Ovary (tissue), 9 donors: ENCODE measurements around the gene UBE3C. TPM values are rescaled to one million over a fixed set of nuclear protein-coding genes. Genes with fewer than 3 reads are reported as not detected.

ENCODE experiments used
- DNase-seq, 5 donors: peaks; one replicate each; pipeline ENCODE4 v3.0.0-alpha.2; 2019 to 2020
- H3K27ac ChIP-seq, 2 donors: fragments of 200-600 bp; one replicate each; pipeline versions ENCODE4 v1.5.1 to v1.8.0; 2019 to 2022
- H3K27me3 ChIP-seq: fragments of 200-600 bp; one replicate; pipeline ENCODE4 v1.8.0; 2022
- H3K36me3 ChIP-seq: fragments of 200-600 bp; sonication (generic); one replicate; pipeline ENCODE4 v1.5.1; 2019
- H3K4me1 ChIP-seq: one replicate; pipeline ENCODE4 v1.8.1; 2013; ENCODE audit warnings: mild to moderate bottlenecking, moderate library complexity; ENCODE audit not compliant: insufficient read depth
- H3K4me3 ChIP-seq: fragments of 200-600 bp; sonication (generic); one replicate; pipeline ENCODE4 v1.5.1; 2017
- H3K9me3 ChIP-seq, 2 donors: fragments of 200-600 bp in 1 of 2; sonication (generic) in 1 of 2; one replicate each; pipeline versions ENCODE4 v1.5.1 to v1.8.1; 2013 to 2019; ENCODE audit warnings: mild to moderate bottlenecking in 1 of 2, moderate library complexity in 1 of 2
- EP300 ChIP-seq: sonication (generic); formaldehyde crosslinking; IDR thresholded peaks from one replicate; pipeline ENCODE4 v1.6.1; 2017; ENCODE audit warnings: antibody characterized with exemption
- POLR2A ChIP-seq: fragments of 450-650 bp; IDR thresholded peaks from one replicate; pipeline ENCODE4 v1.6.1; 2017; ENCODE audit warnings: antibody characterized with exemption, mild to moderate bottlenecking, moderate library complexity
- WGBS, 3 donors: extraction: QIAGEN DNeasy Blood & Tissue Kit in 1 of 3; methylation state at CpG; one replicate each; pipeline versions ENCODE4 v1.1.5 to v1.1.7; 2013 to 2017; 5-methylcytosine and 5-hydroxymethylcytosine counted together
- intact Hi-C, 4 donors: fragments of 100-400 bp; cut with DNase I; formaldehyde crosslinking; loops; one replicate each; pipeline versions ENCODE4 v1.11.0 to v1.15.1; 2022 to 2023
- polyA plus RNA-seq, 2 donors: library from polyadenylated mRNA; stranded (reverse); fragments of 200-250 nt in 1 of 2; fragments of 350-450 nt in 1 of 2; fragmentation: Illumina TruSeq in 1 of 2; extraction: RNeasy Lipid Tissue Mini Kit (QIAGEN cat#74804) in 1 of 2; gene quantifications; one replicate each; pipeline ENCODE4 v1.2.3, GENCODE V29; 2013 to 2014
- total RNA-seq, 7 donors: library from RNA; depleted of rRNA in 2 of 7; stranded (reverse); fragments of >200 nt in 2 of 7; fragmentation: NEBNext Ultra II Directional in 3 of 7; extraction: Animal tissue kit (Norgen Biotek cat#: 25700) in 3 of 7; gene quantifications; one replicate each; pipeline versions ENCODE4 v1.1.0 to v1.2.4, GENCODE V29; 2016 to 2023
- TF ChIP-seq, protein P1 (sequence below), 3 donors: fragments of 450-650 bp in 2 of 3; fragments of 200-600 bp in 1 of 3; IDR thresholded peaks; one replicate each; pipeline versions ENCODE4 v1.5.1 to v1.8.0; 2016 to 2022; ENCODE audit warnings: antibody characterized with exemption in 3 of 3, mild to moderate bottlenecking in 1 of 3
- donor health status: DM: no; HTN: no; CAD: no; lungs with moderate emphysema.
- donor health status: DM: no; HTN: no; CAD: no.
- donor health status: Bipolar disorder and iron deficiency.
- donor health status: DM: yes; HTN: yes; CAD: no.
- donor health status: DM: no; HTN: no; CAD: no.
- donor health status: DM: yes; HTN: yes; CAD: no.

UBE3C gene
- total and polyA plus RNA-seq, 9 donors, result 21.5 to 62.7 (median 45.4) TPM

DNA sequence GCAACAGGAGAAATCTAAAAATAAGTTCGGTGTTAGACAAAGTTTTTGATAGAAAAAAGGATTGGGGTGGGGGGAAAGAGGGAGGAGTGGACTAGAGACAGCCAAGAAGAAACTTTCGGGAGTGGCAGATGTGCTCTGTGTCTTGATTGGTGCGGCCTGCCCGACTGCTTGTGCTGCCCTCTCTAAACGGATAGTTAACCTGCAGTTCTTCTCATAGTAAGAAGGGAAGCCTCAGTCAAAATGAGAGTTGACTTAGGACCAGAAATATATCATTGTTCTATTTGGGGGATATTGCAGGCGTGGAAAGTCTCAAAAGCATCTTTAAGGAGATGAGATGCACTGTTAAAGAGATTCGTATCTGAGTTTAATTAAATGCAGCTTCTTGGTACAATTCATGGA lies 39.3 kb downstream of the UBE3C start:
- Histone ChIP-seq H3K4me1 (no peaks in the 10 kb centered on the region), H3K9me3 (no peaks in the 10 kb centered on the region), H3K27ac (no peak overlapping the region), H3K4me3 (no peak overlapping the region), H3K36me3 (no peaks in the 10 kb centered on the region), H3K27me3 (no peaks in the 10 kb centered on the region)
- 74 to 83% (median 76%) methylated on average over 7 of the region's 7 CpGs for WGBS, 3 donors
- TF ChIP-seq EP300, result no peak
- TF ChIP-seq, protein P1, sequence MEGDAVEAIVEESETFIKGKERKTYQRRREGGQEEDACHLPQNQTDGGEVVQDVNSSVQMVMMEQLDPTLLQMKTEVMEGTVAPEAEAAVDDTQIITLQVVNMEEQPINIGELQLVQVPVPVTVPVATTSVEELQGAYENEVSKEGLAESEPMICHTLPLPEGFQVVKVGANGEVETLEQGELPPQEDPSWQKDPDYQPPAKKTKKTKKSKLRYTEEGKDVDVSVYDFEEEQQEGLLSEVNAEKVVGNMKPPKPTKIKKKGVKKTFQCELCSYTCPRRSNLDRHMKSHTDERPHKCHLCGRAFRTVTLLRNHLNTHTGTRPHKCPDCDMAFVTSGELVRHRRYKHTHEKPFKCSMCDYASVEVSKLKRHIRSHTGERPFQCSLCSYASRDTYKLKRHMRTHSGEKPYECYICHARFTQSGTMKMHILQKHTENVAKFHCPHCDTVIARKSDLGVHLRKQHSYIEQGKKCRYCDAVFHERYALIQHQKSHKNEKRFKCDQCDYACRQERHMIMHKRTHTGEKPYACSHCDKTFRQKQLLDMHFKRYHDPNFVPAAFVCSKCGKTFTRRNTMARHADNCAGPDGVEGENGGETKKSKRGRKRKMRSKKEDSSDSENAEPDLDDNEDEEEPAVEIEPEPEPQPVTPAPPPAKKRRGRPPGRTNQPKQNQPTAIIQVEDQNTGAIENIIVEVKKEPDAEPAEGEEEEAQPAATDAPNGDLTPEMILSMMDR (IDR thresholded peaks at IDR 0.05), result no peak
- TF ChIP-seq POLR2A, result no peak
- no peak for DNase-seq
- intact Hi-C loops, result no loop called here

DNA sequence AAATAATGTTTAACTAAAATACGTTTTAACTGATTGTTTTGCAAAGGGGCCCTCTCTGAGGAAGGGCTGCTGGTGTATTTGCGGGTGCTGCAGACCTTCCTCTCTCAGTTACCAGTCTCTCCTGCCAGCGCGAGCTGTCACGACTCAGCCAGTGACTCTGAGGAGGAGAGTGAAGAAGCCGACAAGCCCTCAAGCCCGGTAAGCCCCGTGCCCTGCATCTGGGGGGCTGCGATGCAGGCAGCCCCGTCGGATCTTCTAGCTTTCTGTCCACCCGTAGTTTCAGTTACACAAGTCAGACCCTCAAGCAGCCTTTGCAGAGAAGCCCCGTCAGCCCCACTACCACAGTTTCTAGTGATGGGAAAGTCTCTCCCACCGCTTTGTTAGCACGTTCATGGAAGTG lies 45.1 kb downstream of the UBE3C start:
- H3K36me3 ChIP-seq, result no peaks in the 10 kb centered on the region
- DNase-seq, result no peak
- H3K4me1 ChIP-seq, result no peaks in the 10 kb centered on the region

DNA sequence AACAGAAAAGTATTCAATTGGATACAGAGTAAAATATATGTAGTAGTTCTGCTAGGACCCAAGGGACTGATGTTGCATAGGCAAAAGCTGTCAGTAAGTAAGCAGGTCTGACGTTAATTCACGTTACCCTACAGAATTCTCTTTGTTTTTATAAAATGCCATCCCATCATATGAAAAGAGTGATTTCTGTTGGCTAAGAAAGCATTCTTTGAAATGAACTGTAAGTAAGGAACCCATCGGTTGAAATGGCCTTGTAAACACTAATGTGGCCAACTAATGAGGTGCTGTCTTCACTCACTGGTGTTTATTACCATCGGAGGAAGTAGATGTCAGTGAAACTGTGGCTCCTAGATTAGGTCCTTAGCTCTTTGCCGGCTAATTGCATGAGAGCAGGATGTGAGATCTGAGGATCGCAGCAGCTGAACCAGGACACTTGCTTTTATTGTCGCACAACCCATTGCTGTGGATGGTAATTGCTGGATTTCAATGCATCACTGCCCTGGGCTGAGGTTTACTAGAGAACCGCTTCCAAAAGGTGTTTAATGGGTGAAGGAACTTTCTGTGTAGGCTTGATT lies 49.5 kb downstream of the UBE3C start:
- H3K4me1 ChIP-seq, result no peaks in the 10 kb centered on the region
- TF ChIP-seq EP300 (no peak), POLR2A (no peak)
- TF ChIP-seq, protein P1 (IDR thresholded peaks at IDR 0.05), result no peak
- H3K4me3 ChIP-seq, result no peak overlapping the region
- DNase-seq, result no peak
- H3K9me3 ChIP-seq, result no peaks in the 10 kb centered on the region
- WGBS, 3 donors, result 61 to 65% (median 65%) methylated on average over 8 of the region's 8 CpGs
- intact Hi-C loops, result no loop called here
- no peaks in the 10 kb centered on the region for H3K27me3 ChIP-seq
- no peak overlapping the region for H3K27ac ChIP-seq
- H3K36me3 ChIP-seq, result no peaks in the 10 kb centered on the region

More for the DNA sequence above, 45.1 kb downstream of the UBE3C start:
- H3K27me3 ChIP-seq, result no peaks in the 10 kb centered on the region
- H3K27ac ChIP-seq, result no peak overlapping the region
- no peak overlapping the region for H3K4me3 ChIP-seq
- TF ChIP-seq POLR2A, result no peak
- TF ChIP-seq, protein P1 (IDR thresholded peaks at IDR 0.05), result no peak
- TF ChIP-seq EP300, result no peak
- no peaks in the 10 kb centered on the region for H3K9me3 ChIP-seq
- WGBS, 3 donors, result 84 to 90% (median 89%) methylated on average over 15 of the region's 15 CpGs
- intact Hi-C loops, result no loop called here

DNA sequence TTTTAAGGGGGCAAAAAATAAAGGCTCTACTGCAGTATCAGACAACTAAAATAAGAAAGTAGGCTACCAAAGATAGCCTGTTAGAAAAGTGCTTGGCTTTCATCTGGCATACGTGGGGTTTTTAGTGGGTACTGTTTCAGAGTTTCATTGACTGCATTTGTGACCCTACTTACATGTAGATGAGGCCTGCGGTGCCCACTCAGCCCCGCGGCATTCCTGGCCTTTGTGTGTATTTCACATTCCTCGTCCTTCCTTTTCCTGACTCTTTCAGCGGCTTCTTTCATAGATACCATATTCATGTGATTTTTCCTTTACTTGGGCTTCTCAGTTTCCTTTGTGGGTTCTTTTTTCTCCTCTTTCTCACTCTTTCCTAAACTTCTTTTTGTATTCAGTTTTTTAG lies 50.7 kb downstream of the UBE3C start:
- TF ChIP-seq POLR2A (no peak), EP300 (no peak)
- TF ChIP-seq, protein P1 (IDR thresholded peaks at IDR 0.05), result no peak
- intact Hi-C loops, result no loop called here
- no peaks in the 10 kb centered on the region for H3K36me3 ChIP-seq
- H3K4me3 ChIP-seq, result no peak overlapping the region
- H3K27ac ChIP-seq, result no peak overlapping the region
- no peaks in the 10 kb centered on the region for H3K4me1 ChIP-seq
- H3K27me3 ChIP-seq, result no peaks in the 10 kb centered on the region
- 88 to 94% (median 91%) methylated on average over 6 of the region's 6 CpGs for WGBS, 3 donors
- no peaks in the 10 kb centered on the region for H3K9me3 ChIP-seq
- DNase-seq, result no peak
